ENCODE measurements around the gene NCKAP1. TPM values are rescaled to one million over a fixed set of nuclear protein-coding genes. Genes with fewer than 3 reads are reported as not detected.

The NCKAP1 gene
- total and polyA plus RNA-seq, 10 of the 15 experiments (the other 5 are each of a cell fraction or from before 2014, with no cell fraction given) = 0.11 to 1.5 (median 0.52) TPM

DNA sequence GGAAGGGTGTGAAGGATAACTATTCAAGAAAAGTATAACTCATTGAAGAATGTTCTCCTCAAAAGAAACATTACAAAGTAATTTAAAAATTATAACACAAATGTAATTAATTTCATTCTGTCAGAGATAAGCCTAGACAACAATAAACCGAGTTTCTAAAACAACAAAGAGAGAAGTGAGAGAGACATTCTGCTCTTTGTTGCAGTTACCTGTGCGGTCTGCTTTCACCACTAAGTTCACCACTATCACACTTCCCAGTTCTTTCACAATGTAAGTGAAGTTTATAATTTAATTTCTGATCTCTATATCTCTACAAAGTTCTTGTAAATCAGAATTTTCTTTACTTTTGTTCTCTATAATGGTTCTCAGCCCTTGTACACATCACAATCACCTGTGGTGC, 95.5 kb downstream of the NCKAP1 start:
- H2AFZ ChIP-seq (ENCODE audit: control insufficient read depth, low read depth, low read length) = no peak overlapping the region
- H3K27ac ChIP-seq (ENCODE audit: control insufficient read depth, insufficient read depth) = no peak overlapping the region
- no TSS peak for BruUV-seq (replicated peaks)
- no peak for ATAC-seq
- no peaks in the 10 kb centered on the region for H3K27me3 ChIP-seq (replicated peaks in 1 of 2; ENCODE audit: control insufficient read depth in 2 of 2, insufficient read depth in 2 of 2, low read length in 1 of 2)
- 21% methylated on average over 2 of the region's 2 CpGs for WGBS (ENCODE audit: insufficient coverage, insufficient replicate concordance, low lambda C conversion rate, missing lambda C conversion rate)
- no peaks in the 10 kb centered on the region for H3K9me3 ChIP-seq (replicated peaks; ENCODE audit: control insufficient read depth, insufficient read depth, low read length)
- ChIA-PET SMC1A (ENCODE audit: uncharacterized antibody, unreplicated experiment) (no interaction called here), RAD21 (ENCODE audit: unreplicated experiment) (interaction anchor here (1.0 kb wide), 1 partner anchor 37 kb away, joined by 3 read pairs; no protein-coding TSS in a partner anchor), POLR2A (no interaction called here), CTCF (no interaction called here)
- DNase-seq (ENCODE audit: low read depth, low spot score) = no peak
- FAIRE-seq = peak; percentile 54
- H3K4me3 ChIP-seq = no peak overlapping the region
- no peaks in the 10 kb centered on the region for H4K20me1 ChIP-seq (ENCODE audit: control insufficient read depth, insufficient read depth)
- no peaks in the 10 kb centered on the region for H3K4me1 ChIP-seq (ENCODE audit: control insufficient read depth, insufficient read depth, low read length)
- no peaks in the 10 kb centered on the region for H3K79me2 ChIP-seq (ENCODE audit: control insufficient read depth, insufficient read depth, low read length)
- in situ Hi-C loops (cut with MboI) (no loop called here), intact Hi-C loops (cut with micrococcal nuclease; ENCODE audit: unreplicated experiment) (no loop called here)
- H3K36me3 ChIP-seq (ENCODE audit: control insufficient read depth in 2 of 2, insufficient read depth in 2 of 2, low read length in 1 of 2) = no peaks in the 10 kb centered on the region
- H3K9ac ChIP-seq (ENCODE audit: control insufficient read depth, insufficient read depth, low read length) = no peak overlapping the region
- no peak overlapping the region for H3K4me2 ChIP-seq (ENCODE audit: control insufficient read depth, insufficient read depth)
- no peak for TF ChIP-seq NR2C1 (IDR thresholded peaks at IDR 0.05)
- no peak for TF ChIP-seq EP300 (IDR thresholded peaks at IDR 0.05; ENCODE audit: borderline replicate concordance in 1 of 2, control insufficient read depth in 1 of 2, low read depth in 2 of 2, low read length in 2 of 2)
- no peak for TF ChIP-seq RELA (IDR thresholded peaks at IDR 0.05; ENCODE audit: borderline replicate concordance, partially characterized antibody)
- no peak for TF ChIP-seq NFXL1 (IDR thresholded peaks at IDR 0.05; ENCODE audit: borderline replicate concordance)
- TF ChIP-seq, protein P1, sequence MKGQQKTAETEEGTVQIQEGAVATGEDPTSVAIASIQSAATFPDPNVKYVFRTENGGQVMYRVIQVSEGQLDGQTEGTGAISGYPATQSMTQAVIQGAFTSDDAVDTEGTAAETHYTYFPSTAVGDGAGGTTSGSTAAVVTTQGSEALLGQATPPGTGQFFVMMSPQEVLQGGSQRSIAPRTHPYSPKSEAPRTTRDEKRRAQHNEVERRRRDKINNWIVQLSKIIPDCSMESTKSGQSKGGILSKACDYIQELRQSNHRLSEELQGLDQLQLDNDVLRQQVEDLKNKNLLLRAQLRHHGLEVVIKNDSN (IDR thresholded peaks at IDR 0.05; ENCODE audit: borderline replicate concordance, extremely low read length, insufficient read depth, low read depth, low read length) = no peak
- no peak for TF ChIP-seq MEF2A (IDR thresholded peaks at IDR 0.05; ENCODE audit: insufficient read depth, low read depth, low read length)
- no peak for TF ChIP-seq NFYB (IDR thresholded peaks at IDR 0.05; ENCODE audit: insufficient read depth, low read depth, low read length)
- no peak for TF ChIP-seq SMARCA5 (IDR thresholded peaks at IDR 0.05)
- TF ChIP-seq WRNIP1 (IDR thresholded peaks at IDR 0.05; ENCODE audit: borderline replicate concordance, low read depth, low read length) = no peak
- TF ChIP-seq ASH2L (IDR thresholded peaks at IDR 0.05; ENCODE audit: borderline replicate concordance, low read depth) = no peak
- TF ChIP-seq HSF1 (IDR thresholded peaks at IDR 0.05; ENCODE audit: low read depth, low read length) = no peak
- no peak for TF ChIP-seq IRF3 (IDR thresholded peaks at IDR 0.05)
- no peak for TF ChIP-seq FOXM1 (IDR thresholded peaks at IDR 0.05; ENCODE audit: low read depth, low read length)
- TF ChIP-seq ZBTB4 (CRISPR knock-in tag; IDR thresholded peaks at IDR 0.05) = no peak
